Liver (tissue), 9 donors: ENCODE results near the gene CLN6. TPM values are rescaled to one million over a fixed set of nuclear protein-coding genes. Genes with fewer than 3 reads are reported as not detected.
A peak's percentile ranks its signal among the peaks of the same experiment; 100 is the strongest.

ENCODE experiments used
- DNase-seq: peaks from one replicate; pipeline ENCODE4 v3.0.0-alpha.2; 2017; ENCODE audit warnings: low spot score
- H3K27ac ChIP-seq, 2 donors: one replicate each; pipeline ENCODE4 v1.7.0; 2013; ENCODE audit warnings: inconsistent platforms in 2 of 2, low read length in 2 of 2, control low read depth in 1 of 2, low read depth in 1 of 2, mild to moderate bottlenecking in 1 of 2
- H3K27me3 ChIP-seq, 4 donors: one replicate each; pipeline versions ENCODE4 v1.6.1 to v1.7.0; 2013; ENCODE audit warnings: low read length in 3 of 4, inconsistent platforms in 1 of 4, mild to moderate bottlenecking in 1 of 4, moderate library complexity in 1 of 4; ENCODE audit not compliant: control insufficient read depth in 4 of 4, insufficient read depth in 4 of 4
- H3K36me3 ChIP-seq, 4 donors: one replicate each; pipeline versions ENCODE4 v1.6.1 to v1.7.0; 2013; ENCODE audit warnings: low read length in 3 of 4, mild to moderate bottlenecking in 3 of 4, low read depth in 1 of 4, moderate library complexity in 1 of 4; ENCODE audit not compliant: control insufficient read depth in 4 of 4, insufficient read depth in 3 of 4
- H3K4me1 ChIP-seq, 4 donors: one replicate each; pipeline versions ENCODE4 v1.6.1 to v1.7.0; 2013; ENCODE audit warnings: low read length in 3 of 4, mild to moderate bottlenecking in 3 of 4, moderate library complexity in 1 of 4; ENCODE audit not compliant: control insufficient read depth in 4 of 4, insufficient read depth in 4 of 4
- H3K4me3 ChIP-seq, 3 donors: one replicate each; pipeline versions ENCODE4 v1.6.1 to v1.7.0; 2013; ENCODE audit warnings: low read length in 3 of 3, control low read depth in 1 of 3, low read depth in 1 of 3, mild to moderate bottlenecking in 1 of 3
- H3K9ac ChIP-seq, 2 donors: one replicate each; pipeline ENCODE4 v1.7.0; 2013; ENCODE audit warnings: low read length in 2 of 2, mild to moderate bottlenecking in 2 of 2, moderate library complexity in 2 of 2, control low read depth in 1 of 2, low read depth in 1 of 2
- H3K9me3 ChIP-seq, 4 donors: one replicate each; pipeline versions ENCODE4 v1.6.1 to v1.7.0; 2013; ENCODE audit warnings: low read length in 3 of 4; ENCODE audit not compliant: control insufficient read depth in 4 of 4
- EGR1 ChIP-seq, 2 donors: IDR thresholded peaks; 2 replicates each; pipeline ENCODE4 v1.6.1; 2016 to 2018; ENCODE audit warnings: antibody characterized with exemption in 2 of 2, low read depth in 2 of 2
- FOXA2 ChIP-seq: IDR thresholded peaks from 2 replicates; pipeline ENCODE4 v1.6.1; 2016; ENCODE audit warnings: antibody characterized with exemption
- HNF4A ChIP-seq, 2 donors: conservative IDR thresholded peaks; 2 replicates each; pipeline ENCODE4 v1.6.1; 2016; ENCODE audit warnings: antibody characterized with exemption in 2 of 2, mild to moderate bottlenecking in 2 of 2
- HNF4G ChIP-seq: IDR thresholded peaks from 2 replicates; pipeline ENCODE4 v1.6.1; 2016; ENCODE audit warnings: antibody characterized with exemption
- JUND ChIP-seq, 2 donors: IDR thresholded peaks; 2 replicates each; pipeline ENCODE4 v1.6.1; 2016; ENCODE audit warnings: antibody characterized with exemption in 2 of 2
- RAD21 ChIP-seq, 2 donors: IDR thresholded peaks; 2 replicates each; pipeline ENCODE4 v1.6.1; 2016; ENCODE audit warnings: antibody characterized with exemption in 2 of 2, mild to moderate bottlenecking in 2 of 2
- RXRA ChIP-seq, 2 donors: IDR thresholded peaks; 2 replicates each; pipeline ENCODE4 v1.6.1; 2017 to 2018; ENCODE audit warnings: antibody characterized with exemption in 2 of 2, mild to moderate bottlenecking in 1 of 2
- SP1 ChIP-seq: IDR thresholded peaks from 2 replicates; pipeline ENCODE4 v1.6.1; 2018; ENCODE audit warnings: antibody characterized with exemption, mild to moderate bottlenecking
- TAF1 ChIP-seq: conservative IDR thresholded peaks from 2 replicates; pipeline ENCODE4 v1.6.1; 2016; ENCODE audit warnings: antibody characterized with exemption, mild to moderate bottlenecking
- YY1 ChIP-seq: IDR thresholded peaks from 2 replicates; pipeline ENCODE4 v1.6.1; 2016; ENCODE audit warnings: antibody characterized with exemption, mild to moderate bottlenecking
- WGBS: extraction: QIAGEN DNeasy Blood & Tissue Kit; methylation state at CpG from one replicate; pipeline ENCODE4 v1.1.7; 2013; 5-methylcytosine and 5-hydroxymethylcytosine counted together
- polyA plus RNA-seq, 2 donors: library from polyadenylated mRNA; stranded (reverse) in 1 of 2; unstranded in 1 of 2; fragments of 200-250 nt in 1 of 2; fragments of >200 nt in 1 of 2; fragmentation: Nextera tagmentation in 1 of 2; extraction: Ambion mirVana in 1 of 2; gene quantifications; one replicate each; pipeline versions ENCODE4 v1.2.1 to v1.2.3, GENCODE V29; 2013 to 2015
- total RNA-seq, 2 donors: library from RNA; depleted of rRNA; stranded (reverse); fragments of >200 nt; gene quantifications; one replicate each; pipeline ENCODE4 v1.2.3, GENCODE V29; 2014
- TF ChIP-seq, protein P1 (sequence below): fragments of 150-350 bp; IDR thresholded peaks from 2 replicates; pipeline ENCODE4 v1.5.1; 2017; ENCODE audit warnings: improper control_type of control experiment, low read depth, low read length; ENCODE audit not compliant: missing input control
- TF ChIP-seq, protein P2 (sequence below): IDR thresholded peaks from 2 replicates; pipeline ENCODE4 v1.6.1; 2016; ENCODE audit warnings: antibody characterized with exemption
- TF ChIP-seq, protein P3 (sequence below): IDR thresholded peaks from 2 replicates; pipeline ENCODE4 v1.6.1; 2016; ENCODE audit warnings: antibody characterized with exemption
- donor health status: healthy.
- donor health status: healthy.
- donor health status: healthy.
- donor health status: healthy.
- donor health status: healthy.

The CLN6 gene
- total and polyA plus RNA-seq, 4 donors, result 7.2 to 21.2 (median 15.4) TPM

DNA sequence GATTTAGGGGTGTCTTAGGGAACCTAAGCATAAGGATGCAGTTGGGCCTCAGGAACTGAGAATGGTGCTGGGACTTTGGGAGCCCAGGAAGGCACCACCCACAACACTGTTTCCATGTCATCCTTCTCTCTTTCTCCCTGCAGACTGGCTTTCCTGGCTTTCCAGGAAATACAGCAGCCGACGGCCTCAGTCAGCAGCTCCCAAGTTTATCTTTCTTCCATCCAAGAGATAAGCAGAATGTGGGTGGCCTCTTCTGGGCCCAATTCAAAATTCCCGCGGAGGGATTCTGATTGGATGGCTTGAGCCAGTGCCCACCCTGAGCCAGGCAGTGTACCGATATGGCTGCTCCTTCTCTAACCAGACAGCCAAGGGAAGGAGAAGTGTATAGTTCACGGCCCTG, 4.5 kb upstream of the CLN6 start:
- no peak overlapping the region for H3K27ac ChIP-seq
- no peaks in the 10 kb centered on the region for H3K36me3 ChIP-seq
- no peak for TF ChIP-seq HNF4G
- TF ChIP-seq, protein P1, sequence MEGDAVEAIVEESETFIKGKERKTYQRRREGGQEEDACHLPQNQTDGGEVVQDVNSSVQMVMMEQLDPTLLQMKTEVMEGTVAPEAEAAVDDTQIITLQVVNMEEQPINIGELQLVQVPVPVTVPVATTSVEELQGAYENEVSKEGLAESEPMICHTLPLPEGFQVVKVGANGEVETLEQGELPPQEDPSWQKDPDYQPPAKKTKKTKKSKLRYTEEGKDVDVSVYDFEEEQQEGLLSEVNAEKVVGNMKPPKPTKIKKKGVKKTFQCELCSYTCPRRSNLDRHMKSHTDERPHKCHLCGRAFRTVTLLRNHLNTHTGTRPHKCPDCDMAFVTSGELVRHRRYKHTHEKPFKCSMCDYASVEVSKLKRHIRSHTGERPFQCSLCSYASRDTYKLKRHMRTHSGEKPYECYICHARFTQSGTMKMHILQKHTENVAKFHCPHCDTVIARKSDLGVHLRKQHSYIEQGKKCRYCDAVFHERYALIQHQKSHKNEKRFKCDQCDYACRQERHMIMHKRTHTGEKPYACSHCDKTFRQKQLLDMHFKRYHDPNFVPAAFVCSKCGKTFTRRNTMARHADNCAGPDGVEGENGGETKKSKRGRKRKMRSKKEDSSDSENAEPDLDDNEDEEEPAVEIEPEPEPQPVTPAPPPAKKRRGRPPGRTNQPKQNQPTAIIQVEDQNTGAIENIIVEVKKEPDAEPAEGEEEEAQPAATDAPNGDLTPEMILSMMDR, result no peak
- TF ChIP-seq FOXA2, result no peak
- TF ChIP-seq JUND (IDR thresholded peaks at IDR 0.05), result no peak
- TF ChIP-seq, protein P2, sequence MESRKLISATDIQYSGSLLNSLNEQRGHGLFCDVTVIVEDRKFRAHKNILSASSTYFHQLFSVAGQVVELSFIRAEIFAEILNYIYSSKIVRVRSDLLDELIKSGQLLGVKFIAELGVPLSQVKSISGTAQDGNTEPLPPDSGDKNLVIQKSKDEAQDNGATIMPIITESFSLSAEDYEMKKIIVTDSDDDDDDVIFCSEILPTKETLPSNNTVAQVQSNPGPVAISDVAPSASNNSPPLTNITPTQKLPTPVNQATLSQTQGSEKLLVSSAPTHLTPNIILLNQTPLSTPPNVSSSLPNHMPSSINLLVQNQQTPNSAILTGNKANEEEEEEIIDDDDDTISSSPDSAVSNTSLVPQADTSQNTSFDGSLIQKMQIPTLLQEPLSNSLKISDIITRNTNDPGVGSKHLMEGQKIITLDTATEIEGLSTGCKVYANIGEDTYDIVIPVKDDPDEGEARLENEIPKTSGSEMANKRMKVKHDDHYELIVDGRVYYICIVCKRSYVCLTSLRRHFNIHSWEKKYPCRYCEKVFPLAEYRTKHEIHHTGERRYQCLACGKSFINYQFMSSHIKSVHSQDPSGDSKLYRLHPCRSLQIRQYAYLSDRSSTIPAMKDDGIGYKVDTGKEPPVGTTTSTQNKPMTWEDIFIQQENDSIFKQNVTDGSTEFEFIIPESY, result no peak
- TF ChIP-seq, protein P3, sequence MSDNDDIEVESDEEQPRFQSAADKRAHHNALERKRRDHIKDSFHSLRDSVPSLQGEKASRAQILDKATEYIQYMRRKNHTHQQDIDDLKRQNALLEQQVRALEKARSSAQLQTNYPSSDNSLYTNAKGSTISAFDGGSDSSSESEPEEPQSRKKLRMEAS, result no peak
- no peak for TF ChIP-seq EGR1 (IDR thresholded peaks at IDR 0.05; ENCODE audit: low read depth in 2 of 2)
- TF ChIP-seq RXRA (IDR thresholded peaks at IDR 0.05), result no peak
- TF ChIP-seq RAD21 (IDR thresholded peaks at IDR 0.05), result no peak
- no peak overlapping the region for H3K9ac ChIP-seq
- H3K4me1 ChIP-seq, result peaks cover 2 to 14% (median 9%) of the 10 kb centered on the region in 4 donors
- DNase-seq, result no peak
- H3K9me3 ChIP-seq, result no peaks in the 10 kb centered on the region
- no peak overlapping the region for H3K4me3 ChIP-seq
- 75% methylated on average over 6 of the region's 6 CpGs for WGBS
- no peaks in the 10 kb centered on the region for H3K27me3 ChIP-seq

DNA sequence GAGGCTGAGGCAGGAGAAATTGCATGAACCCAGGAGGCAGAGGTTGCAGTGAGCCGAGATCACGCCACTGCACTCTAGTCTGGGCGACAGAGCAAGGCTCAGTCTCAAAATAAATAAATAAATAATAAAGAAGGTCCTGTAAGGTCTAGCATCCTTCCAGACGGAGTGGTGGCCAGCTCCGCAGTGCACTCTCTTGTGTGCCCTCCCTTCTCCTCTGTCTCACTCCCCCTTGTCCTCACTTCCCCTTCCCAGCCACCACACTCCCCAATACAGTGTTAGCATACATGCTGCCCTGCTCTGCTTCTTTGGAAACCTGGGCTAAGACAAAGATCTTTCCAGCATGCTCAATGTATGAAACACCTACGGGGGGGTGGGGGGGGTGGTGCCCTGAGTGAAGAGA, 3.4 kb upstream of the CLN6 start:
- no peak overlapping the region for H3K27ac ChIP-seq
- no peak overlapping the region for H3K9ac ChIP-seq
- no peak for DNase-seq
- H3K36me3 ChIP-seq, result no peaks in the 10 kb centered on the region
- peaks cover 6 to 23% (median 18%) of the 10 kb centered on the region in 4 donors for H3K4me1 ChIP-seq
- no peaks in the 10 kb centered on the region for H3K9me3 ChIP-seq
- H3K27me3 ChIP-seq, result no peaks in the 10 kb centered on the region
- TF ChIP-seq TAF1, result no peak
- no peak for TF ChIP-seq YY1
- no peak overlapping the region for H3K4me3 ChIP-seq
- WGBS, result 90% methylated on average over 6 of the region's 6 CpGs

DNA sequence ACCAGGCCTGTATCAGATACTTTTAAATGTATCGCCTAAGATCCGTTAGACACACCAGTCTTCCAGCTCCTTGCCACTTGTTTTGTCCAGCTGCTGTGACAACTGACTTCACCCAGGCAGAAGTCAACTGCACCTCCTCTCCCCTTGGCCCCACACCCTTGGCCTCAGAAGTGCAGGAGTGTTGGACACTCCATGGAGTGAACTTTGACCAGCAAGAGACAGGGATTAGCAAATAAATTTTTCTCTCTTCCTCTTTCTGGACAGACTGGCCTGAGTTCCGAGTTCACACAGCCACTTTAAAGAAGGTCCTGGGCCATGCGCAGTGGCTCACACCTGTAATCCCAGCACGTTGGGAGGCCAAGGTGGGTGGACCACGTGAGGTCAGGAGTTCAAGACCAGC, 2.9 kb upstream of the CLN6 start:
- no peak overlapping the region for H3K9ac ChIP-seq
- H3K27ac ChIP-seq, result no peak overlapping the region
- no peaks in the 10 kb centered on the region for H3K36me3 ChIP-seq
- H3K9me3 ChIP-seq, result no peaks in the 10 kb centered on the region
- WGBS, result 58% methylated on average over 6 of the region's 6 CpGs
- H3K4me3 ChIP-seq, result no peak overlapping the region
- peaks cover 8 to 26% (median 19%) of the 10 kb centered on the region in 4 donors for H3K4me1 ChIP-seq
- no peaks in the 10 kb centered on the region for H3K27me3 ChIP-seq
- no peak for DNase-seq
- peak; percentile 16 to 23 for TF ChIP-seq RXRA (IDR thresholded peaks at IDR 0.05)
- no peak for TF ChIP-seq RAD21 (IDR thresholded peaks at IDR 0.05)
- TF ChIP-seq, protein P3, result no peak
- peak; percentile 38 for TF ChIP-seq SP1
- peak; percentile 51 to 63 for TF ChIP-seq HNF4A (conservative IDR thresholded peaks at IDR 0.05)
- TF ChIP-seq, protein P1, result no peak
